HepG2 (cell line): ENCODE measurements around the gene MYO1B. TPM values are rescaled to one million over a fixed set of nuclear protein-coding genes. Genes with fewer than 3 reads are reported as not detected.

ENCODE experiments used
- ATF4 ChIP-seq, 2 experiments: fragments of 450-650 bp in 1 of 2; sonication (generic) in 1 of 2; formaldehyde crosslinking; IDR thresholded peaks; 2 replicates each; pipeline versions ENCODE4 v1.5.0 to v1.8.0; 2020 to 2022; ENCODE audit warnings: mild to moderate bottlenecking in 1 of 2, missing genetic modification reagents in 1 of 2
- GATAD2A ChIP-seq: IDR thresholded peaks from 2 replicates; pipeline ENCODE4 v1.6.1; 2016
- MXI1 ChIP-seq: IDR thresholded peaks from 3 replicates; pipeline ENCODE4 v1.6.1; 2012; ENCODE audit warnings: low read depth, low read length, inconsistent platforms, borderline replicate concordance
- NCOA1 ChIP-seq: sonication (generic); formaldehyde crosslinking; IDR thresholded peaks from 2 replicates; pipeline ENCODE4 v1.9.0; 2021; ENCODE audit warnings: missing genetic modification reagents
- NCOA2 ChIP-seq: sonication (generic); formaldehyde crosslinking; IDR thresholded peaks from 2 replicates; pipeline ENCODE4 v1.8.0; 2022; ENCODE audit warnings: inconsistent platforms
- RXRB ChIP-seq: IDR thresholded peaks from 2 replicates; pipeline ENCODE4 v1.6.1; 2016; ENCODE audit warnings: borderline replicate concordance, missing genetic modification reagents, missing compliant biosample characterization
- ZNF256 ChIP-seq: sonication (generic); formaldehyde crosslinking; conservative IDR thresholded peaks from 2 replicates; pipeline ENCODE4 v1.4.0; 2020; ENCODE audit warnings: missing genetic modification reagents
- ZNF549 ChIP-seq: sonication (generic); formaldehyde crosslinking; IDR thresholded peaks from 2 replicates; pipeline ENCODE4 v1.5.0; 2020; ENCODE audit warnings: missing genetic modification reagents
- ZNF556 ChIP-seq: sonication (generic); formaldehyde crosslinking; IDR thresholded peaks from 2 replicates; pipeline ENCODE4 v1.4.0; 2020; ENCODE audit warnings: mild to moderate bottlenecking, missing genetic modification reagents, borderline replicate concordance
- polyA plus RNA-seq, 8 experiments: library from polyadenylated mRNA; depleted of rRNA in 3 of 8; stranded (reverse) in 7 of 8; unstranded in 1 of 8; fragments of >200 nt; fragmentation: Illumina TruSeq in 4 of 8; extraction: Trizol in 4 of 8; gene quantifications; 2 replicates each; pipeline versions ENCODE4 v1.2.1 to v1.2.3, GENCODE V29; 2011 to 2016; ENCODE audit warnings: low read depth in 4 of 8, missing spikeins in 1 of 8, mixed read lengths in 1 of 8; ENCODE audit not compliant: insufficient read depth in 1 of 8
- total RNA-seq, 5 experiments: library from RNA; depleted of rRNA; stranded (reverse); fragments of >200 nt; fragmentation: Illumina TruSeq; extraction: Trizol; gene quantifications; 2 replicates each; pipeline ENCODE4 v1.2.3, GENCODE V29; 2016; ENCODE audit warnings: low read depth in 1 of 5
- TF ChIP-seq, protein P1 (sequence below): sonication (generic); formaldehyde crosslinking; IDR thresholded peaks from 2 replicates; pipeline ENCODE4 v1.4.0; 2020; ENCODE audit warnings: missing genetic modification reagents
- TF ChIP-seq, protein P2 (sequence below): IDR thresholded peaks from 2 replicates; pipeline ENCODE4 v1.6.1; 2016
- TF ChIP-seq, protein P3 (sequence below): sonication (generic); formaldehyde crosslinking; conservative IDR thresholded peaks from 2 replicates; pipeline ENCODE4 v1.4.0; 2020; ENCODE audit warnings: missing genetic modification reagents
- TF ChIP-seq, protein P4 (sequence below): sonication (generic); formaldehyde crosslinking; IDR thresholded peaks from 2 replicates; pipeline ENCODE4 v1.4.0; 2020; ENCODE audit warnings: missing genetic modification reagents, borderline replicate concordance

The MYO1B gene
- total and polyA plus RNA-seq, 2 of the 13 experiments (the other 11 are each of a cell fraction or from before 2014, with no cell fraction given): 36.9 to 89.8 TPM

- TF ChIP-seq NCOA1 (CRISPR knock-in tag) (no peak), ZNF549 (no peak), RXRB (peak; percentile 37; the same call in 1 of the 2 replicates), ZNF256 (CRISPR knock-in tag) (no peak), MXI1 (no peak), NCOA2 (CRISPR knock-in tag) (peak; percentile 24; the same call in 1 of the 2 replicates), GATAD2A (peak; percentile 58), ATF4 (CRISPR knock-in tag; IDR thresholded peaks at IDR 0.05) (no peak), ZNF556 (CRISPR knock-in tag) (no peak)
- TF ChIP-seq, protein P1, sequence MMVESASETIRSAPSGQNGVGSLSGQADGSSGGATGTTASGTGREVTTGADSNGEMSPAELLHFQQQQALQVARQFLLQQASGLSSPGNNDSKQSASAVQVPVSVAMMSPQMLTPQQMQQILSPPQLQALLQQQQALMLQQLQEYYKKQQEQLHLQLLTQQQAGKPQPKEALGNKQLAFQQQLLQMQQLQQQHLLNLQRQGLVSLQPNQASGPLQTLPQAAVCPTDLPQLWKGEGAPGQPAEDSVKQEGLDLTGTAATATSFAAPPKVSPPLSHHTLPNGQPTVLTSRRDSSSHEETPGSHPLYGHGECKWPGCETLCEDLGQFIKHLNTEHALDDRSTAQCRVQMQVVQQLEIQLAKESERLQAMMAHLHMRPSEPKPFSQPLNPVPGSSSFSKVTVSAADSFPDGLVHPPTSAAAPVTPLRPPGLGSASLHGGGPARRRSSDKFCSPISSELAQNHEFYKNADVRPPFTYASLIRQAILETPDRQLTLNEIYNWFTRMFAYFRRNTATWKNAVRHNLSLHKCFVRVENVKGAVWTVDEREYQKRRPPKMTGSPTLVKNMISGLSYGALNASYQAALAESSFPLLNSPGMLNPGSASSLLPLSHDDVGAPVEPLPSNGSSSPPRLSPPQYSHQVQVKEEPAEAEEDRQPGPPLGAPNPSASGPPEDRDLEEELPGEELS (CRISPR knock-in tag): 0 out of 2 replicates have a peak, but pooled peaks have one; percentile 44
- TF ChIP-seq, protein P2, sequence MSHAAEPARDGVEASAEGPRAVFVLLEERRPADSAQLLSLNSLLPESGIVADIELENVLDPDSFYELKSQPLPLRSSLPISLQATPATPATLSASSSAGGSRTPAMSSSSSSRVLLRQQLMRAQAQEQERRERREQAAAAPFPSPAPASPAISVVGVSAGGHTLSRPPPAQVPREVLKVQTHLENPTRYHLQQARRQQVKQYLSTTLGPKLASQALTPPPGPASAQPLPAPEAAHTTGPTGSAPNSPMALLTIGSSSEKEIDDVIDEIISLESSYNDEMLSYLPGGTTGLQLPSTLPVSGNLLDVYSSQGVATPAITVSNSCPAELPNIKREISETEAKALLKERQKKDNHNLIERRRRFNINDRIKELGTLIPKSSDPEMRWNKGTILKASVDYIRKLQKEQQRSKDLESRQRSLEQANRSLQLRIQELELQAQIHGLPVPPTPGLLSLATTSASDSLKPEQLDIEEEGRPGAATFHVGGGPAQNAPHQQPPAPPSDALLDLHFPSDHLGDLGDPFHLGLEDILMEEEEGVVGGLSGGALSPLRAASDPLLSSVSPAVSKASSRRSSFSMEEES (CRISPR knock-in tag): no peak
- TF ChIP-seq, protein P3, sequence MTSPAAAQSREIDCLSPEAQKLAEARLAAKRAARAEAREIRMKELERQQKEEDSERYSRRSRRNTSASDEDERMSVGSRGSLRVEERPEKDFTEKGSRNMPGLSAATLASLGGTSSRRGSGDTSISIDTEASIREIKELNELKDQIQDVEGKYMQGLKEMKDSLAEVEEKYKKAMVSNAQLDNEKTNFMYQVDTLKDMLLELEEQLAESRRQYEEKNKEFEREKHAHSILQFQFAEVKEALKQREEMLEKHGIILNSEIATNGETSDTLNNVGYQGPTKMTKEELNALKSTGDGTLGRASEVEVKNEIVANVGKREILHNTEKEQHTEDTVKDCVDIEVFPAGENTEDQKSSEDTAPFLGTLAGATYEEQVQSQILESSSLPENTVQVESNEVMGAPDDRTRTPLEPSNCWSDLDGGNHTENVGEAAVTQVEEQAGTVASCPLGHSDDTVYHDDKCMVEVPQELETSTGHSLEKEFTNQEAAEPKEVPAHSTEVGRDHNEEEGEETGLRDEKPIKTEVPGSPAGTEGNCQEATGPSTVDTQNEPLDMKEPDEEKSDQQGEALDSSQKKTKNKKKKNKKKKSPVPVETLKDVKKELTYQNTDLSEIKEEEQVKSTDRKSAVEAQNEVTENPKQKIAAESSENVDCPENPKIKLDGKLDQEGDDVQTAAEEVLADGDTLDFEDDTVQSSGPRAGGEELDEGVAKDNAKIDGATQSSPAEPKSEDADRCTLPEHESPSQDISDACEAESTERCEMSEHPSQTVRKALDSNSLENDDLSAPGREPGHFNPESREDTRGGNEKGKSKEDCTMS: no peak
- TF ChIP-seq, protein P4, sequence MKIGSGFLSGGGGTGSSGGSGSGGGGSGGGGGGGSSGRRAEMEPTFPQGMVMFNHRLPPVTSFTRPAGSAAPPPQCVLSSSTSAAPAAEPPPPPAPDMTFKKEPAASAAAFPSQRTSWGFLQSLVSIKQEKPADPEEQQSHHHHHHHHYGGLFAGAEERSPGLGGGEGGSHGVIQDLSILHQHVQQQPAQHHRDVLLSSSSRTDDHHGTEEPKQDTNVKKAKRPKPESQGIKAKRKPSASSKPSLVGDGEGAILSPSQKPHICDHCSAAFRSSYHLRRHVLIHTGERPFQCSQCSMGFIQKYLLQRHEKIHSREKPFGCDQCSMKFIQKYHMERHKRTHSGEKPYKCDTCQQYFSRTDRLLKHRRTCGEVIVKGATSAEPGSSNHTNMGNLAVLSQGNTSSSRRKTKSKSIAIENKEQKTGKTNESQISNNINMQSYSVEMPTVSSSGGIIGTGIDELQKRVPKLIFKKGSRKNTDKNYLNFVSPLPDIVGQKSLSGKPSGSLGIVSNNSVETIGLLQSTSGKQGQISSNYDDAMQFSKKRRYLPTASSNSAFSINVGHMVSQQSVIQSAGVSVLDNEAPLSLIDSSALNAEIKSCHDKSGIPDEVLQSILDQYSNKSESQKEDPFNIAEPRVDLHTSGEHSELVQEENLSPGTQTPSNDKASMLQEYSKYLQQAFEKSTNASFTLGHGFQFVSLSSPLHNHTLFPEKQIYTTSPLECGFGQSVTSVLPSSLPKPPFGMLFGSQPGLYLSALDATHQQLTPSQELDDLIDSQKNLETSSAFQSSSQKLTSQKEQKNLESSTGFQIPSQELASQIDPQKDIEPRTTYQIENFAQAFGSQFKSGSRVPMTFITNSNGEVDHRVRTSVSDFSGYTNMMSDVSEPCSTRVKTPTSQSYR (CRISPR knock-in tag): no peak
Observed at GRCh38 chr2:191263050-191263449, 17.8 kb downstream of the MYO1B start (continued).
